Neural progenitor cell (in vitro differentiated cells): Measurements from ENCODE around the gene TYW5. TPM values are rescaled to one million over a fixed set of nuclear protein-coding genes. Genes with fewer than 3 reads are reported as not detected.

Experiments
- DNase-seq: peaks from one replicate; pipeline ENCODE4 v3.0.0-alpha.2; 2016; ENCODE audit warnings: low spot score
- H2AFZ ChIP-seq: fragments of 200-600 bp; sonication (generic); replicated peaks from 2 replicates; pipeline ENCODE4 v1.6.1; 2016; ENCODE audit warnings: antibody characterized with exemption
- H3F3A ChIP-seq: fragments of 200-600 bp; sonication (generic); 2 replicates; pipeline ENCODE4 v1.6.1; 2016; ENCODE audit warnings: antibody characterized with exemption, low read depth
- H3K27ac ChIP-seq: fragments of 200-600 bp; sonication (generic); 2 replicates; pipeline ENCODE4 v1.5.1; 2016; ENCODE audit warnings: mild to moderate bottlenecking
- H3K27me3 ChIP-seq: fragments of 200-600 bp; sonication (generic); 2 replicates; pipeline ENCODE4 v1.6.1; 2016; ENCODE audit warnings: mild to moderate bottlenecking, moderate library complexity
- H3K36me3 ChIP-seq: fragments of 200-600 bp; sonication (generic); 2 replicates; pipeline ENCODE4 v1.5.1; 2016
- H3K4me1 ChIP-seq: fragments of 200-600 bp; sonication (generic); 2 replicates; pipeline ENCODE4 v1.6.1; 2016; ENCODE audit warnings: mixed run types
- H3K4me2 ChIP-seq: fragments of 200-600 bp; sonication (generic); 2 replicates; pipeline ENCODE4 v1.6.1; 2016
- H3K4me3 ChIP-seq: fragments of 200-600 bp; sonication (generic); 2 replicates; pipeline ENCODE4 v1.5.1; 2016
- H3K79me2 ChIP-seq: fragments of 200-600 bp; sonication (generic); 2 replicates; pipeline ENCODE4 v1.6.1; 2016; ENCODE audit warnings: low read depth
- H3K9ac ChIP-seq: fragments of 200-600 bp; sonication (generic); 2 replicates; pipeline ENCODE4 v1.6.1; 2016
- H3K9me3 ChIP-seq: fragments of 200-600 bp; sonication (generic); 2 replicates; pipeline ENCODE4 v1.5.1; 2016; ENCODE audit warnings: low read depth
- H4K20me1 ChIP-seq: fragments of 200-600 bp; sonication (generic); 2 replicates; pipeline ENCODE4 v1.6.1; 2016; ENCODE audit warnings: low read depth
- H3K27ac Mint-ChIP-seq: 3 replicates; pipeline ENCODE4 v1.8.0; 2021; ENCODE audit warnings: mixed read lengths
- H3K27me3 Mint-ChIP-seq: 2 replicates; pipeline ENCODE4 v1.8.0; 2022; ENCODE audit warnings: low read depth, mild to moderate bottlenecking, inconsistent platforms, moderate library complexity, mixed read lengths; ENCODE audit not compliant: insufficient read depth
- H3K36me3 Mint-ChIP-seq: 3 replicates; pipeline ENCODE4 v1.8.0; 2021; ENCODE audit warnings: mixed read lengths
- H3K4me1 Mint-ChIP-seq: 3 replicates; pipeline ENCODE4 v1.8.0; 2021; ENCODE audit warnings: mixed read lengths
- H3K4me3 Mint-ChIP-seq: 3 replicates; pipeline ENCODE4 v1.8.0; 2021; ENCODE audit warnings: mild to moderate bottlenecking, moderate library complexity, mixed read lengths
- H3K9me3 Mint-ChIP-seq: 3 replicates; pipeline ENCODE4 v1.8.0; 2020; ENCODE audit warnings: mixed read lengths
- EZH2 ChIP-seq: fragments of 200-600 bp; sonication (generic); IDR thresholded peaks from 2 replicates; pipeline ENCODE4 v1.6.1; 2017; ENCODE audit warnings: antibody characterized with exemption, mild to moderate bottlenecking, moderate library complexity
- EZH2phosphoT487 ChIP-seq: fragments of 200-600 bp; sonication (generic); IDR thresholded peaks from 2 replicates; pipeline ENCODE4 v1.6.1; 2017; ENCODE audit warnings: antibody characterized with exemption
- total RNA-seq: library from RNA; depleted of rRNA; stranded (reverse); fragments of >200 nt; gene quantifications from 2 replicates; pipeline ENCODE4 v1.2.3, GENCODE V29; 2015; ENCODE audit warnings: low replicate concordance
- TF ChIP-seq, protein P1 (sequence below): fragments of 200-600 bp; sonication (generic); IDR thresholded peaks from 2 replicates; pipeline ENCODE4 v1.5.1; 2017; ENCODE audit warnings: antibody characterized with exemption, mild to moderate bottlenecking

TYW5 gene
- total RNA-seq, 1 donor from 2014 or later, result 25.0 TPM

DNA sequence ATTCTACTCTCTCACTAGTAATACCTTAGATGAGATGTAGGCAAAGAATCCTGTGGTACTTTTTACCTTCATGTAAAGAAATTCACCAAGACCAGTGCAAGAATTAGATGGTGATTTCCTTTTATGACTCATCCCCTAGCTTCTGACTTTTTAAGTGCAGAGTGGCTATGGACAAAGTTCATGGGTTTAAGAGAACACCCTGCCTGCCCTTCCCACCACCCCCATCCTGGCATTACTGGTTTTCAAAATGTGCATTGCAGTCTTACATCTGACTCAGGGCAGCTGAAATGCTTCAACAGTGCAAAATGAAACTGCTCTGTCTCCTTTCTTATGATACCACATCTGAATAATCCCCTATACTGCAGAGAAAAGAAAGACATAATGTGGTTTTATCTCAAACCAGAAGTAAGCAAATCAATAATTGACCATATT, 22.7 kb upstream of the TYW5 start:
- Histone ChIP-seq H3K9me3 (no peaks in the 10 kb centered on the region), H2AFZ (no peak overlapping the region), H3K9ac (no peak overlapping the region), H3K27me3 (no peaks in the 10 kb centered on the region), H3K36me3 (no peaks in the 10 kb centered on the region), H3K4me3 (no peak overlapping the region), H3K4me1 (no peaks in the 10 kb centered on the region), H3K4me2 (no peak overlapping the region), H3K27ac (no peak overlapping the region), H4K20me1 (no peaks in the 10 kb centered on the region), H3K79me2 (no peaks in the 10 kb centered on the region), H3F3A (no peaks in the 10 kb centered on the region)
- DNase-seq, result no peak
- no peaks in the 10 kb centered on the region for H3K9me3 Mint-ChIP-seq
- H3K4me1 Mint-ChIP-seq, result peaks cover 27% of the 10 kb centered on the region
- TF ChIP-seq EZH2phosphoT487 (no peak), EZH2 (no peak)
- TF ChIP-seq, protein P1, sequence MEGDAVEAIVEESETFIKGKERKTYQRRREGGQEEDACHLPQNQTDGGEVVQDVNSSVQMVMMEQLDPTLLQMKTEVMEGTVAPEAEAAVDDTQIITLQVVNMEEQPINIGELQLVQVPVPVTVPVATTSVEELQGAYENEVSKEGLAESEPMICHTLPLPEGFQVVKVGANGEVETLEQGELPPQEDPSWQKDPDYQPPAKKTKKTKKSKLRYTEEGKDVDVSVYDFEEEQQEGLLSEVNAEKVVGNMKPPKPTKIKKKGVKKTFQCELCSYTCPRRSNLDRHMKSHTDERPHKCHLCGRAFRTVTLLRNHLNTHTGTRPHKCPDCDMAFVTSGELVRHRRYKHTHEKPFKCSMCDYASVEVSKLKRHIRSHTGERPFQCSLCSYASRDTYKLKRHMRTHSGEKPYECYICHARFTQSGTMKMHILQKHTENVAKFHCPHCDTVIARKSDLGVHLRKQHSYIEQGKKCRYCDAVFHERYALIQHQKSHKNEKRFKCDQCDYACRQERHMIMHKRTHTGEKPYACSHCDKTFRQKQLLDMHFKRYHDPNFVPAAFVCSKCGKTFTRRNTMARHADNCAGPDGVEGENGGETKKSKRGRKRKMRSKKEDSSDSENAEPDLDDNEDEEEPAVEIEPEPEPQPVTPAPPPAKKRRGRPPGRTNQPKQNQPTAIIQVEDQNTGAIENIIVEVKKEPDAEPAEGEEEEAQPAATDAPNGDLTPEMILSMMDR, result no peak
- no peak overlapping the region for H3K4me3 Mint-ChIP-seq
- H3K27me3 Mint-ChIP-seq, result no peaks in the 10 kb centered on the region
- no peaks in the 10 kb centered on the region for H3K36me3 Mint-ChIP-seq
- H3K27ac Mint-ChIP-seq, result no peak overlapping the region

DNA sequence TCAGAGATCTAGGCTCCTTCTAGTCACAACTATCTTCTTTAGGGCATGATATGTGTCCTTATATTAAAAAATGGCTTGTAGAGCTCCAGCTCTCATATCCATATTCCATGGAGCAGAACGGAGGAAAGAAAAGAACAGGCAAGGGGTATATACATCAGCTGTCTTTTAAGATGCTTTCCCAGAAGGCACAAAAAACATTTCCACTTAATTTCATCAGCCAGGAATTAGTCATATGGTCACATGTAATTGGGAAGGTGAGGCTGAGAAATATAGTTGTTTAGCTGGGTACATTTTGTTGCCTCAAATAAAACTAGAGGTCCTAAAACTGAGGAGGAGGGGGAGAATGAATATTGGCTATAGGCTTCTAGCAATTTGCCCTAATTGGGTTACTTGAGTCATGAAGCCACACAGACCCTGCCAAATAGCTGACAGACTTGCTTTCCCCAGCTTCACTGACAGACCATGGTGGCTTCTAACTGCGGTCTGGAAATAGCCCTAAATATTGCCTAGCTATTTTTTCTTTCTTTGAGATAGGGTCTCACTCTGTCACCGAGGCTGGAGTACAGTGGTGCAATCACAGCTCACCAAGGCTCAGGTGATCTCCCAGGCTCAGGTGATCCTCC, 20.1 kb upstream of the TYW5 start:
- Mint-ChIP-seq H3K36me3 (no peaks in the 10 kb centered on the region), H3K9me3 (no peaks in the 10 kb centered on the region), H3K4me3 (no peak overlapping the region), H3K27ac (no peak overlapping the region), H3K27me3 (no peaks in the 10 kb centered on the region), H3K4me1 (peaks cover 13% of the 10 kb centered on the region)
- H3K9ac ChIP-seq, result no peak overlapping the region
- no peaks in the 10 kb centered on the region for H3K79me2 ChIP-seq
- no peak overlapping the region for H2AFZ ChIP-seq
- H4K20me1 ChIP-seq, result no peaks in the 10 kb centered on the region
- DNase-seq, result no peak
- H3K4me3 ChIP-seq, result no peak overlapping the region
- TF ChIP-seq EZH2phosphoT487 (no peak), EZH2 (no peak)
- TF ChIP-seq, protein P1, result no peak
- H3K4me2 ChIP-seq, result no peak overlapping the region
- H3K27me3 ChIP-seq, result no peaks in the 10 kb centered on the region
- H3K4me1 ChIP-seq, result no peaks in the 10 kb centered on the region
- H3K36me3 ChIP-seq, result no peaks in the 10 kb centered on the region
- no peaks in the 10 kb centered on the region for H3F3A ChIP-seq
- no peaks in the 10 kb centered on the region for H3K9me3 ChIP-seq
- H3K27ac ChIP-seq, result no peak overlapping the region

- TF ChIP-seq EZH2phosphoT487 (no peak), EZH2 (no peak)
- TF ChIP-seq, protein P1, result peak; percentile 75
- no peaks in the 10 kb centered on the region for H3K79me2 ChIP-seq
- no peak overlapping the region for H3K27ac ChIP-seq
- Mint-ChIP-seq H3K4me3 (no peak overlapping the region), H3K36me3 (no peaks in the 10 kb centered on the region), H3K27ac (no peak overlapping the region), H3K4me1 (peaks cover 7% of the 10 kb centered on the region), H3K27me3 (no peaks in the 10 kb centered on the region), H3K9me3 (no peaks in the 10 kb centered on the region)
- no peak overlapping the region for H2AFZ ChIP-seq
- peak; percentile 48 for DNase-seq
- H3K4me1 ChIP-seq, result no peaks in the 10 kb centered on the region
- H3K9ac ChIP-seq, result no peak overlapping the region
- no peaks in the 10 kb centered on the region for H3K9me3 ChIP-seq
- H3K36me3 ChIP-seq, result no peaks in the 10 kb centered on the region
- H3K27me3 ChIP-seq, result no peaks in the 10 kb centered on the region
- H4K20me1 ChIP-seq, result no peaks in the 10 kb centered on the region
- H3F3A ChIP-seq, result no peaks in the 10 kb centered on the region
- H3K4me2 ChIP-seq, result no peak overlapping the region
- no peak overlapping the region for H3K4me3 ChIP-seq
Observed at GRCh38 chr2:199973703-199974102, 18.4 kb upstream of the TYW5 start.
